Stimulated activated CD4-positive, alpha-beta T cell treated with anti-CD3 and anti-CD28 coated beads, Interleukin-4, amount 100 ng/mL, for 24 hours (primary cell): ENCODE results near the gene SMIM36.
"Not testable (repeated sequence)": the region's sequence is repeated elsewhere in the genome, so short reads cannot be mapped to it uniquely, and the experiment has no call there.

Source experiments
- DNase-seq: peaks from one replicate; pipeline ENCODE4 v3.0.0-alpha.2; 2020

Gene SMIM36

GRCh38 chr17:55510986-55511721, at the start of gene SMIM36:
Gene SMIM36, minus strand, starts transcription at chr17:55511452.
- no peak for DNase-seq

DNA sequence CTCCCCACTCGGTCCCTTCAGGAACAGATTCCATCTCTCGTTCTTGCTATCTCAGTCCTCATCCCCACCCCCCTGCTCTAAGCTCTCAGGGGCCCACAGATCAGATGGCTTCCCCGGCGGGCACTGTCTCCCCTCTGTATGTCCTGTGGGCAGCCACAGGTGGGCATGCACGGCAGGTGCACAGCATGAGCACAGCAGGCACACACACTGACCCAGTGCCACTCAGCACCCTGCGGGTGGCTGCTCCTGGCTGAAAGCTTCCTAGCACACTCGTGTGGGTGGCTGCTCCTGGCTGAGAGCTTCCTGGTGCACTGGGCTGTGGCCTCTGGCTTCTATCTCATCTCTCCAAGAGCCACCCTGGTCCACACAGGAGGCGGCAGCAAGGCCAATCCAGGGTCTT, 44.5 kb upstream of the SMIM36 start:
- DNase-seq: no peak

GRCh38 chr17:55549140-55549539, 37.9 kb upstream of the SMIM36 start:
- no peak for DNase-seq

DNA sequence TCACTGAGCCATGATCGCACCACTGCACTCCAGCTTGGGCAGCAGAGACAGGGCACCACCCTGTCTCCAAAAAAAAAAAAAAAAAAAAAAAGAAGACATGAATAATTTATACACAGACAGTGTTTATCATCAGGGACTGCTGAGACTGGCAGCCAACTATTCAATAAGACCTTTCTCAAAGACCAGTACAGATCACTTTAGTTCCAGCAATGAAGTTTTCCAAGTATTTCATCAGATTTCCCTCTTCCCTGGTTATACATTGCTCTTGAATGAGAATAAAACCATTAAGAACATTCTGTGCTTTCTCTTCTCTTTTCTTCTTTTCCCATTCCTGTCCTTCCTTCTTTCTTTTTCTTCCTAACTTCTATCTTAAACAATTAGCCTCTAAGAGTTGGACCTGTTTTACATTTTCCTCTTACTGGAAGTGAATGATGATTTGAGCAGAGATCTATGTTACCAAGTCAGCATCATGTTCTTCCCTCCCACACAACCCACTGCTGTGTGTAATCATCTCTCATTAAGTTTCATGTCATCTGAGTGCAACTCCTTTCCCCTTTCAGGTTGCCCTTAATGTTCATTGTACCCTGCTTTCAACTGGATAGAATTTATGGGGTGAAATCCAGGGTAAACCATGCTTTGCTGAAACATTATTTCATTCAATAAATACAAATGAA, 35.9 kb upstream of the SMIM36 start:
- DNase-seq: no peak

DNA sequence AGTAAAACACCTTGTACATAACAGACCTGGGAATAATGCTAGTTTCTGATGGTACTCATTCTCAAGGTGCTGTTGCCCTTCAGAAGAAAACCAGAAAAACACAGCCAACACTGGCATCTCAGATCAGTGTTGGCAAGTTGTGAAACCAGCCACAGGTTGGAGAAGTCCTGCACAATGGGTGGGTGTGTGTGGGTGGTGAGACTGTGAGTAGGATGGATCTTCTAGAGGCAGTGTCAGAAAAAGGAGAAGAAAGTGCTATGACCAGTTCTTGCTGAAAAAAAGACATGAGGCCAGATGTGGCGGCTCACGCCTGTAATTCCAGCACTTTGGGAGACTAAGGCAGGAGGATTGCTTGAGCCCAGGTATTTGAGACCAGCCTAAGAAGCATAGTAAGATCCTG, 35.2 kb upstream of the SMIM36 start:
- no peak for DNase-seq

DNA sequence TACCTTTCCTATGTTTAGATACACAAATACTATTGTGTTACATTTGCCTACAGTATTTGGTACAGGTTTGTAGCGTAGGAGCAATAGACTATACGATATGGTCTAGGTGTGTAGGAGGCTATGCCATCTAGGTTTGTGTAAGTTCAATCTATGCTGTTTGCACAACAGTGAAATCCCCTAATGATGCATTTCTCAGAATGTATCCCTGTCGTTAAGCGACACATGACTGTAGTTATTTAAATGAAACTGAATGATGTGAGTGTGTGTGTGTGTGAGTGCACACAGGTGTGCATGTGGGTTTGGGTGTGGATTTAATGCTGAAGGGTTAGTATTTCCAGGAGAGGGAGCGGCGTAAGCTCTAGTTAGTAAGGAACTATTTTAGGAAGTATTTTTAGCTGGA, 34.6 kb upstream of the SMIM36 start:
- no peak for DNase-seq

DNA sequence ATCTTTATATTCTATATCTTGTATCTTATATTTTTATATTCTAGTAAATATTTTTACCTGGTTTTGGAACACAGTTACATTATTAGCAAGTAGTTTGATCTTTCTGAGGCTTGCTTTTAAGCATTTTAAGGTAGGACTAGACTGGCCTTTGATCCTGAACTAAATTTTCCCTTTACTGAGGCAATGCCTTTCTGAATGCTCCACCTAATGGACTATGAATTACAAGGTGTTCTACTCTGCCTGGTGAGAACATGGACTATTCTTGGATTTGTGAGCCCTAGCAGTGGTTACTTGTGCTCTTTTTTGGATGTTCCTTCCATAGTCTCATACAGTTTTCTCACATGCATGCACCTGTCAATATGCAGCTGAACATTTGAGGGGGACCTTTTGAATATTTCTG, 32.5 kb upstream of the SMIM36 start:
- DNase-seq: no peak

GRCh38 chr17:55540414-55541091, 29.3 kb upstream of the SMIM36 start:
- DNase-seq: no peak

GRCh38 chr17:55536205-55536604, 25.0 kb upstream of the SMIM36 start:
- no peak for DNase-seq

DNA sequence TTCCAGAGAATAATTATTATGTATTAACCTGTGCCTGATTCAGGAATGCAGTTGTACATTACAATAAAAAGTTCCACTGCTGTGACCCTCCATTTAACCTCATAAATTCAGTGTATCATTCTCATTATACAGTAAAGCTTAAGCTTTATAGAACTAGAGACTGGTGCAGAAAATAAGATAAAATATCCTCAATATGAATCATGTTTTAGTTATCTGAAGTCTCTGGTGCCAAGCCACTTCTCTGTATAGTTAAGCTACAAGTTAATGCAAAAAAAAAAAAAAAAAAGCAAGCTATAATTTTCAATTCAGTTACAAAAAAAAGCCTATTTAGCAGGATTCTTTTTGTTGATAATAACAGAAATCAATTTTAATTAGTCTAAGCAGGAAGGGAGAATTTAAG, 22.4 kb upstream of the SMIM36 start:
- DNase-seq: no peak

- no peak for DNase-seq
Observed at GRCh38 chr17:55532670-55533069, 21.4 kb upstream of the SMIM36 start.

DNA sequence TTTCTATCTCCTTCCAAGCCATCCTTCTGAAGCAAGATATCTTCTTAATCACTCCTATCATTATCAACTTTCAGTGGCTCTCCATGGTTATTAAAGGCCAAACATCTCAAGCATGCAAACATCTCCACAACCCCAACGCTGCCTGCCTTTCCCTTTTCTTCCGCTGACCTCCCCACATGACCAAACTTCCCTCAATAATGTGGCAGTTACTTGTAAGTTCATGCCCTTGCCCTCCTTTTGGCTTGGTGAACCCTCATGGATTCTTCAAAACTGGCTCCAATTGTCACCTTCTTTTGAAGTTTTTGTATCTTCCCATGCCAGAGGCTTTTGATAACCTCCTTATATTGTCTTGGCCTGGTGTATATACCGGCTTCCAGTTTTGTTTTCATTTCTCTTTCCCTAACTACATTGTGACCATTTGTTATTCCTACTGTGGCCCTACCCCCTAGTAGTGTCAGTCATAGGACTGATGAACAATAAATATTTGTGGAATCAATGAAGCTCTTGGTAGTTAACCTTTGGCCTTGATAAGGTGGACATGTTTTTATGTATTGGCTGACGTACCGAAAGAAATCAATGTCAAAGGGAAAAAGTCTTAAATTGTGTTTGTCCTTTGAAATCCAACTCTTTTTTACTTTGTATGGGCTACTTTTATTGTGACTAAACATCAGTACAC, 19.9 kb upstream of the SMIM36 start:
- no peak for DNase-seq

DNA sequence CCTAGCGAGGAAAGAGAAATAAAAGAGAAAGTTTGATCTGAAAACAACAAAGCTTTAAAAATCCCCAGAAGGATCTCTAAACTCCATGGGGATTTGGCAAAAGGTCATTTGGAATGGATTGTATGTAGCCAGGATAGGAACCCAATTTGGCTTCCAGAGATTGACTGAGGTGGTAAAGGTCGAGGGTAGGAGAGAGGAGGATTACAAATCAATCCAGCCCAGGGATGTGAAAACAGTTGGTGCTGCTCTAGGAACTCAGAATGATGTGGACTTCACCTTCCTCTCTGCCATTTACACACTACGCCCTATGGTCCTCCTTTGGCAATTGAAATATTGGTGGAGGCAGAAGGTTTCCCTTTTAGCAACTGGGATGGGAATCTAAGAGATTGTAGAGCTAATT, 18.8 kb upstream of the SMIM36 start:
- no peak for DNase-seq

DNA sequence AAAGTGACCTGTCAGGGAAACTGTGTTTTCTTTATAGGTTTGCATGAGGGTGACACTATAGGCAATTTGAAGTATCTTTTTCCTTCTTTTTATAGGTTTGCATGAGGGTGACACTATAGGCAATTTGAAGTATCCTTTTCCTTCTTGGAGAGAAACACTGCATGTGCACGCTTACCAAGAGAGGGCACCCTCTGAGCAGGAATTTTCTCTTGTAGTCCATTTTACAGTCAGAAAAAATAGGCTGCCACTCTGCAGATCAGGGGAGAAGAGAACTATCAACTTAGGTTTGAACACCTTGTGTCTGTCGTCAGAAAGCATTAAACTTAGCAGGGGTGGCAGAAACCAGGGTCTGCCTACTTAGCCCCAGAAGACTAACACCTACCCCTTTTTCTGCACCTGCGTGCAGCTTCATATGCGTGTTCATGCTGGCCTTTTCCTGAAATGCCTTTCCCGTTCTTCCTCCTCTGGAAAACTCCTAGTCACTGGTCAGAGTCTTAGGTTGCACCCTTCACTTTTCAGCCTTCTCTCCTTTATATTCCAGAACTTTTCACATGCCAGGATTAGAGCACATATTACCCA, 16.4 kb upstream of the SMIM36 start:
- DNase-seq: no peak

DNA sequence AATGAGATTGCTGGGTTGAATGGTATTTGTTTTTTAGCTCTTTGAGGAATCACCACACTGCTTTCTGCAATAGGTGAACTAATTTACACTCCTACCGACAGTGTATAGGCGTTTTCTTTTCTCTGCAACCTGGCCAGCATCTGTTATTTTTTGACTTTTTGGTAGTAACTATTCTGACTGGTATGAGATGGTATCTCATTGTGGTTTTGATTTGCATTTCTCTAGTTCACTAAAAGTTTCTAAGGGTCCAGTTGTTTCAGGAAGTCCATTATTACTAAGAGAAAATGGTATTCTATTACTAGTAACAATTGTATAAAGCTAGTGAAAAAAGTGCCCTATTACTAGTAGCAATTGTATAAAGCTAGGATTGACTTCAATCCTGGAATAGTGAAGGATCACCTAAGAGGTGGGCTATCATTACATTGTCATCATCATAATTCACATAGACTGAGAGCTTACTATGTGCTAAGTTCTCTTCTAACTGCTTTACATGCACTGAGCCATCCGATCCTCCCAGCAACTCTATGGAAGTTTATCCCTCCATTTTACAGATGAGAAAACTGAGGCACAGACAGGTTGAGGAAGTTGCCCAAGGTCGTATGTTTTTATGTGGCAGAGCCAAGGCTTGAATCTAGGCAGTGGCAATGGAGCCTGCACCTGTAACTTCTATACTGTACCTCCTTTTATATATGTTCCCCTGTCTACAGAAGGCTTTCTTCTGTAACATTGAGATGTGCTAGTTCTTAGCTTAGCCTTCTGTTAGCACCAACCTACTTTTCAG, 13.4 kb upstream of the SMIM36 start:
- no peak for DNase-seq

GRCh38 chr17:55523032-55523431, 11.8 kb upstream of the SMIM36 start:
- not testable (repeated sequence) for DNase-seq

- DNase-seq: no peak
Observed at GRCh38 chr17:55521186-55521585, 9.9 kb upstream of the SMIM36 start.

GRCh38 chr17:55520402-55520801, 9.2 kb upstream of the SMIM36 start:
- DNase-seq: no peak

DNA sequence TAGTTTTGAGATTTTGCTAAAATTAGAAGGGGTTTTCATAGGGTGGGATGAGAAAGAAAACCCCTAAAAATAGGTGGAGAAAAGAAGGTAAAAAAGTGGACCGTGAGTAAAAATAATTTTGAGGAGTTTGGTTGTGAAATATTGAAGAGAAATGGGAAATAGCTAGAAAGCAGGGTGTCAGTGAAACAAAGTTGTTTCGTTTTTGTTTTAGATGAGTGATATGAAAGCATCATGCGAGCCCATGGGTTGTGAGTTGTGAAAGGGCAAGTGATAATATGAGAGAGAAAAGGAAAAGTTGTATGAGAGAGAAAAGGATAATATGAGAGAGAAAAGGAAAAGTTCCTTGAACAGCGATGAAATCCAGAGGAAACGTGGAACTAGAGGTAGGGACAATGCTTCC, 7.3 kb upstream of the SMIM36 start:
- no peak for DNase-seq

GRCh38 chr17:55513885-55514590, 2.8 kb upstream of the SMIM36 start:
- peak; percentile 79 for DNase-seq

GRCh38 chr17:55507669-55508068, 3.6 kb downstream of the SMIM36 start:
- DNase-seq: not testable (repeated sequence)

- DNase-seq: not testable (repeated sequence)
Observed at GRCh38 chr17:55501626-55502025, 9.6 kb downstream of the SMIM36 start.
